CD4-positive, alpha-beta T cell treated with Interleukin-15 for 1 hour (primary cell): Measurements from ENCODE around the gene BBOX1.
"Not testable (repeated sequence)": the region's sequence is repeated elsewhere in the genome, so short reads cannot be mapped to it uniquely, and the experiment has no call there.

Source experiments
- DNase-seq: peaks from one replicate; pipeline ENCODE4 v3.0.0-alpha.2; 2020

The BBOX1 gene, protein sequence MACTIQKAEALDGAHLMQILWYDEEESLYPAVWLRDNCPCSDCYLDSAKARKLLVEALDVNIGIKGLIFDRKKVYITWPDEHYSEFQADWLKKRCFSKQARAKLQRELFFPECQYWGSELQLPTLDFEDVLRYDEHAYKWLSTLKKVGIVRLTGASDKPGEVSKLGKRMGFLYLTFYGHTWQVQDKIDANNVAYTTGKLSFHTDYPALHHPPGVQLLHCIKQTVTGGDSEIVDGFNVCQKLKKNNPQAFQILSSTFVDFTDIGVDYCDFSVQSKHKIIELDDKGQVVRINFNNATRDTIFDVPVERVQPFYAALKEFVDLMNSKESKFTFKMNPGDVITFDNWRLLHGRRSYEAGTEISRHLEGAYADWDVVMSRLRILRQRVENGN

GRCh38 chr11:27040302-27041115 lies at the start of gene BBOX1:
BBOX1 (plus strand) TSS chr11:27040815; CDS start chr11:27055431, 14,616 bp downstream.
- no peak for DNase-seq

GRCh38 chr11:26992031-26992541 lies 48.5 kb upstream of the BBOX1 start:
- DNase-seq: no peak

- no peak for DNase-seq
Observed at GRCh38 chr11:26993965-26994457, 46.6 kb upstream of the BBOX1 start, which contains the start of gene FIBIN. FIBIN (plus strand) TSS chr11:26994112; CDS start chr11:26994527, 415 bp downstream.

GRCh38 chr11:26994631-26995095 lies 46.0 kb upstream of the BBOX1 start:
- no peak for DNase-seq

GRCh38 chr11:26995701-26996460 lies 44.7 kb upstream of the BBOX1 start:
- no peak for DNase-seq

DNA sequence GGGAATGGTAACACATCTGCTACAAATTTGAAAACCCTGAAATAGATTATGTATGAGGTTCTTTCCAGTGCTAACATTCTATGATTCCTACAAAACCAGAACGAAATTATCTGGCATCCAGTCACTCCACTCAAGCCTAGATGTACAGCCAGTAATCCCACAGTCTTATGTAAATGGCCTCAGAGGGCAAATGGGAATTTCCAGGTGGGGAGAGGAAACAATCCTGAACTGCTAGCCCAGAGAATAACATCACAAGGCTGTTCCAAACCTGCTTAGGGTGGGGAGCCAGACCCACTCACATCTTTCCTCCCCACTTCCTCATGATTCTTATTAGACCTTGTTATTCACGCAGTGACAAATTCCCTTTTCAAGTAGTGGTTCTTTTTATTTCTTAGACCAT lies 43.2 kb upstream of the BBOX1 start:
- no peak for DNase-seq

DNA sequence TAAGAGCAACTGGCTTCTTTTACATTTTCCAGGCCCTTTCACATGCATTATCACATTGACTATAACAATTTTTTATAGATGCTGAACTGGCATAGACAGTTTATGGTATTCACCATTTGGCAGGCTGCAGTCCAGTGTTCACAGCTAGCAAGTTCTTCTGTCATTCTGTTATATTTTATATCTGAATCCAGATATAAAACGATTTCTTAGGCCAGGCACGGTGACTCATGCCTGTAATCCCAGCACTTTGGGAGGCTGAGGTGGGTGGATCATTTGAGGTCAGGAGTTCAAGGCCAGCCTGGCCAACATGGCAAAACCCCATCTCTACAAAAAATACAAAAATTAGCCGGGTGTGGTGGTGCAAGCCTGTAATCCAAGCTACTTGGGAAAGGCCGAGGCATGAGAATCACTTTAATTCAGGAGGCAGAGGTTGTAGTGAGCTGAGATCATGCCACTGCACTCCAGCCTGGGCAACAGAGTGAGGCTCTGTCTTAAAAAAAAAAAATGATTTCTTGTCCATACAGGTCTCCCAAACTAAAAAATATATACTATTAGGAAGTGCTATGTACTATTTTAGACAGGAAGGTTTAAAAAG lies 39.4 kb upstream of the BBOX1 start:
- not testable (repeated sequence) for DNase-seq

DNA sequence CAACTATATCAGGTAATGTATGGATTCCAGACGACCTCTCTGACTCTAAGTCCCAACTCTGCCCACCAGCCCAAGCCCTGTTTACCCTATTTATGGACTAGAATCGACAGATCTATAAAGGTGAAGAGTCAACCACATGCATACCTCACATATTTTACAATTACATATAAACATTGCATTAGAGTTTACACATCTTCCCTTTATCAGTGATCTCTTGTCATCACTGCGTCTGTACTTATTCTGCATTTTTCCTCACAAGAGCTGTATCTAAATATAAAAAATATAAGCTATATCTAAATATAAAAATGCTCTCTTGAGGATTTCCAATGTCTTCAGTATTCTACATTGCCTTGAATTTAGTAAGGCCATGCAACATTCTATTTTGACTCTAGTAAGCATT lies 38.2 kb upstream of the BBOX1 start:
- DNase-seq: no peak

DNA sequence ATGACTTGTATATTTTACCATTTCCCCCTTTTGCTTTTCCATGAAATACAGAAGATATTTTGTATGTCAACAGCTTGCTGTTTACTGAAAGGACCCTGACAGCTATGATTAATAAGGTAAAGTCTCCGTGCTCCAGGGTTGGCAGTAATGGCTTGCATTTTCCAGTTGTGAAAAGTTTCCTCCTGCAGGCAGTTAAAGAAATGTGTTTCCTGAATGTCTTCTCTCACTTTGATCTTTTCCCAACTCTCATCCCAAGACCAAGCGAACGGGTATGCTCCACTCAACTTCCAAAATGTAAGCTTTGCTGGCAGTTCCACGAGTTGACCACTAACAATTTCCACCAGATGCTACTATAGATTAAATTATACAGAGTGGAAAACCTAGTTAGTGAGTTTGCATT lies 37.8 kb upstream of the BBOX1 start:
- DNase-seq: no peak

DNA sequence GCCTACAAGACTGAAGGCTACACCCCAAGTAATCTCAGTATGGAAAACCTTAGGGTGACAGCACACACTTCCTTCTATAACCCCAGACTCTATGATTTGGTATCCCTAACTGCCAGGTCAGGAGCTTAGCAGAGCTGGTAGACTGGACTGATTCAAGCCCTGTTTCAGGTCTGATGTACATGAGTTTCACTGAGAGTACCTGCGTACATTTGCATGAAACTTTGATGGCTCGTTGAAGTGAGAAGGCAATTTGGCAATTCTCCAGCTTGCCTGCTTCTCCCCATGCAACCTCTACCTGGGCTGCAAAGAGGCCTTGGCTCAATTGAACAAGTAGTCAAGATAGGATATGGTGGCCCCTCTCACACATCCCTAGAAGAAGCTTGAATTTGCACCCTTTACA lies 36.5 kb upstream of the BBOX1 start:
- DNase-seq: no peak

GRCh38 chr11:27008811-27009535 lies 31.6 kb upstream of the BBOX1 start:
- DNase-seq: no peak

- DNase-seq: no peak
Observed at GRCh38 chr11:27011560-27012233, 28.9 kb upstream of the BBOX1 start.

- DNase-seq: no peak
Observed at GRCh38 chr11:27012234-27012921, 28.2 kb upstream of the BBOX1 start.

DNA sequence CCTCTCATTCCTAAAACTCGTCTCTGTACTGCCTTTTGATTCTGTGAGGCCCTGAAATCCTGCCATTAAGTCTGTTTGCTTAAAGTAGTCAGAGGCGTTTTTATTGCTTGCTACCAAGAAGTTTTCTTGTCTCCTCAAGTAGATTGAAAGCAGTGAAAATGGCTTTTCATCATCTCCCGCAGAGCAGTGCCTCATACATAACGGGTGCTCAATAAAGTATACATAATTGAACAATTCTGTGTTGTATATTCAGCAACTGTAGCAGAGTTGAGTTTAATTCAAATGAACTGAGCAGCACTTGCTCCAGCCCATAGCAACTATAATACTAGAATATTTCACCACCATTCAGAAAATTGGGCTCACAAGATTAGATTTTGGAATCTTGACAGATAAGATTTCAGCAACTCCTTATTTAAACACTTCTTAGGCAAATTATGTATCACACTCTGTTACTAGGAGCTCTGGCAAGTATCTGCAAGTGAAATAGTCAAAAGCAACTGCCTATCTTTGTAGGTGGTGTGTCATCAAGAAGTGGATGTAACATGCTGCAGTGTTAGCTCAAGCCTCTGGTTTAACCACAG lies 26.7 kb upstream of the BBOX1 start:
- no peak for DNase-seq

GRCh38 chr11:27018902-27019529 lies 21.6 kb upstream of the BBOX1 start:
- DNase-seq: no peak

GRCh38 chr11:27020751-27021150 lies 19.9 kb upstream of the BBOX1 start:
- DNase-seq: no peak

DNA sequence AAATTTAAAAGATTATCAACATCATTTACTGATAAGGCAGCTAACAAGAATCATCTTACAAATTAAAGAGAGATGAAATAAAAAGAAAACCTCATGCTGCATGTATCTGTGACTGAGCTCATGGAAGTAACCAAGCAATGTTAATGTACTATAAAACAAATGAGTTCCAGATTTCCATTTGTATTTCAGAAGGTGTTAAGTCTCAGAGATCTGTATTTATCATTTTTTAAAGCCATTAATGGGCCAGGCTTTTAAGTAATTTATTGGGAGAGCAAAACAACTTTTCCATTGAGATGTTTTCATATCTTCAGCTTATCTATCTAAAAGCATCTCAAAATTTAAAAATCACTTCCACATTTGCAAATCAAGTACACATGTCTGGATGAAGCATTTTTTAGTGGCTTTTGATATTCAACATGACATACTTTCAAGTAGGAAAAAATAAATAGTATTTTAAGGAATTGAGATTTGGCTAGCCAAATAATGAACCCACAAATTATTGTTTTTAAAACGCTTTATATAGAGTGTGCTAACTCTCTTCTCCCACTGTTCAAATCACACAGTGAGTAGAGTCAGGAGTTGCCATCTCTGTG lies 17.9 kb upstream of the BBOX1 start:
- DNase-seq: no peak

GRCh38 chr11:27024865-27025264 lies 15.8 kb upstream of the BBOX1 start:
- no peak for DNase-seq
